ENCODE data around the gene SCFD2.

GRCh38 chr4:53315300-53315699 is 50.6 kb downstream of the SCFD2 start:
- TF ChIP-seq EZH2phosphoT487 (IDR thresholded peaks at IDR 0.05; ENCODE audit: insufficient read depth, low read depth) (no peak), EZH2 (IDR thresholded peaks at IDR 0.05; ENCODE audit: insufficient read depth, poor library complexity, severe bottlenecking) (no peak)
